ENCODE measurements around the gene SYNDIG1L.

The SYNDIG1L gene

GRCh38 chr14:74403619-74404417, 22.2 kb downstream of the SYNDIG1L start:
- no peak for FAIRE-seq
- TF ChIP-seq, protein P1, sequence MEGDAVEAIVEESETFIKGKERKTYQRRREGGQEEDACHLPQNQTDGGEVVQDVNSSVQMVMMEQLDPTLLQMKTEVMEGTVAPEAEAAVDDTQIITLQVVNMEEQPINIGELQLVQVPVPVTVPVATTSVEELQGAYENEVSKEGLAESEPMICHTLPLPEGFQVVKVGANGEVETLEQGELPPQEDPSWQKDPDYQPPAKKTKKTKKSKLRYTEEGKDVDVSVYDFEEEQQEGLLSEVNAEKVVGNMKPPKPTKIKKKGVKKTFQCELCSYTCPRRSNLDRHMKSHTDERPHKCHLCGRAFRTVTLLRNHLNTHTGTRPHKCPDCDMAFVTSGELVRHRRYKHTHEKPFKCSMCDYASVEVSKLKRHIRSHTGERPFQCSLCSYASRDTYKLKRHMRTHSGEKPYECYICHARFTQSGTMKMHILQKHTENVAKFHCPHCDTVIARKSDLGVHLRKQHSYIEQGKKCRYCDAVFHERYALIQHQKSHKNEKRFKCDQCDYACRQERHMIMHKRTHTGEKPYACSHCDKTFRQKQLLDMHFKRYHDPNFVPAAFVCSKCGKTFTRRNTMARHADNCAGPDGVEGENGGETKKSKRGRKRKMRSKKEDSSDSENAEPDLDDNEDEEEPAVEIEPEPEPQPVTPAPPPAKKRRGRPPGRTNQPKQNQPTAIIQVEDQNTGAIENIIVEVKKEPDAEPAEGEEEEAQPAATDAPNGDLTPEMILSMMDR (IDR thresholded peaks at IDR 0.05; ENCODE audit: insufficient read depth, missing control alignments), result no peak
- no peak for DNase-seq (ENCODE audit: insufficient read length, low spot score)

GRCh38 chr14:74402401-74403251, 23.4 kb downstream of the SYNDIG1L start:
- TF ChIP-seq, protein P1 (IDR thresholded peaks at IDR 0.05; ENCODE audit: insufficient read depth, missing control alignments), result no peak
- DNase-seq (ENCODE audit: insufficient read length, low spot score) (no peak), FAIRE-seq (no peak)

GRCh38 chr14:74401504-74402241, 24.3 kb downstream of the SYNDIG1L start:
- no peak for FAIRE-seq
- TF ChIP-seq, protein P1 (IDR thresholded peaks at IDR 0.05; ENCODE audit: insufficient read depth, missing control alignments), result no peak
- no peak for DNase-seq (ENCODE audit: insufficient read length, low spot score)

DNA sequence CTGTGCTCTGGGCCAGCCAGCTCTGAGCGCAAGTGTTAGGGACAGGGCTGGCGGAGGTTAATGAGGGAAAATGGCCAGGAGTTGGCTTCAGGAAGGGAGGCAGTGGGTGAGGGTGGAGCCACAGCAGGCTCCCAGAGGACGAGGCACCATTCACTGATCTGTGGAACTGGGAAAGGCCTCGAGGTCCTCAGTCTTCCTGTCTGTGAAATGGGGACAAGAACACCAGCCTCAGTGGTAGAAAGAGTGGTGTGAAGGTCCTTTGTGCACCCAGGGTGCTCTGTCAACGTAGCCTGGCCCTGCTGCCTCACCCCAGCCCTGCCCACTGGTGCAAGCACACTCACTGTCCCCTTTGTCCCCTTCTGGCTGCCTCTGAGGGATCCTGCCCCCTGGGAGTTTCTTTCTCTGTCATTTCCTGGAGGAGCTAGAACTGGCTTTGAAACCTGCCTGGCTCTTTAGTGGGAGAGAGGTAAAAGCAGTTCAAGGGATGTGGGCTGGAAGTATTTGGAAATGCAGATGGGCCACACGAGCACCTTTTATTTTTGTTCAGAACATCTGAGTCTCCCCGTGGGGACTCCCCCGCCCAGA, 25.0 kb downstream of the SYNDIG1L start:
- DNase-seq (ENCODE audit: insufficient read length, low spot score) (no peak), FAIRE-seq (no peak)
- TF ChIP-seq, protein P1 (IDR thresholded peaks at IDR 0.05; ENCODE audit: insufficient read depth, missing control alignments), result no peak

GRCh38 chr14:74400031-74400685, 25.9 kb downstream of the SYNDIG1L start:
- FAIRE-seq (no peak), DNase-seq (ENCODE audit: insufficient read length, low spot score) (no peak)
- TF ChIP-seq, protein P1 (IDR thresholded peaks at IDR 0.05; ENCODE audit: insufficient read depth, missing control alignments), result no peak

GRCh38 chr14:74395094-74395493, 30.9 kb downstream of the SYNDIG1L start:
- TF ChIP-seq, protein P1 (IDR thresholded peaks at IDR 0.05; ENCODE audit: insufficient read depth, missing control alignments), result no peak
- no peak for DNase-seq (ENCODE audit: insufficient read length, low spot score)
- no peak for FAIRE-seq
